Gastrocnemius medialis (tissue), 4 donors: ENCODE data around the gene CACUL1.

ENCODE experiments used
- POLR2A ChIP-seq, 2 donors: fragments of 450-650 bp; IDR thresholded peaks; one replicate each; pipeline ENCODE4 v1.6.1; 2017; ENCODE audit warnings: antibody characterized with exemption in 2 of 2, mild to moderate bottlenecking in 2 of 2, moderate library complexity in 2 of 2
- TF ChIP-seq, protein P1 (sequence below), 5 experiments: fragments of 450-650 bp in 3 of 5; fragments of 200-600 bp in 2 of 5; sonication (generic) in 2 of 5; IDR thresholded peaks in 4 of 5; conservative IDR thresholded peaks in 1 of 5; 1 replicate in 4 of 5; 2 replicates in 1 of 5; pipeline ENCODE4 v1.5.1; 2016 to 2019; ENCODE audit warnings: antibody characterized with exemption in 5 of 5, mild to moderate bottlenecking in 3 of 5, moderate library complexity in 3 of 5

DNA sequence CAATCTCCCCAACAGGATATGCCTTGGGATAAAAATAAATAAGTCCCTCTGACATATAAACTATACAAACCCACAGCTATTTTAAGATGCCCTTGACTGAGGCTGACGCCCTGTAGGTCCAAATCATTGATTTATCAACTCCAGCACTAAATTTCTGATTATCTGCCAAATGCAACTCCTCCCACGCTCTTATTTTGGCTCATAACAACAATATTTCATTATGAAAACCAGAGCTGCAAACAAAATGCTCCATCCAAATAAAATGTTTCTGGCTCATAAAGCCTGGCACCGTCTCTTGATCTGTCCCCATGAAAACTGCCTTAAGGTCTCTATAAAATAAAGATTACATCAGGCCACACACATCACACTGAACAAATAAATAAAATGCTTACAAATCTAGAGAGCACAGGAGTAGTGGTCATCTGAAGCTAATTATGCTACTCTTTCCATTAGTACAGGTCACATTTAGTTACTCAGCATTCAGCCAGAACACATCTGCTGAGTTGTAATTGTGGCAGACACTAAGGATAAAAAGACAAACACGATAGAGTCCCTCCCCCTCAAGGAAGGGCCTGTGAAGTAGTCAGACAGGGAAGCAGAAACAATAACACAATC is 28.8 kb downstream of the CACUL1 start:
- TF ChIP-seq, protein P1, sequence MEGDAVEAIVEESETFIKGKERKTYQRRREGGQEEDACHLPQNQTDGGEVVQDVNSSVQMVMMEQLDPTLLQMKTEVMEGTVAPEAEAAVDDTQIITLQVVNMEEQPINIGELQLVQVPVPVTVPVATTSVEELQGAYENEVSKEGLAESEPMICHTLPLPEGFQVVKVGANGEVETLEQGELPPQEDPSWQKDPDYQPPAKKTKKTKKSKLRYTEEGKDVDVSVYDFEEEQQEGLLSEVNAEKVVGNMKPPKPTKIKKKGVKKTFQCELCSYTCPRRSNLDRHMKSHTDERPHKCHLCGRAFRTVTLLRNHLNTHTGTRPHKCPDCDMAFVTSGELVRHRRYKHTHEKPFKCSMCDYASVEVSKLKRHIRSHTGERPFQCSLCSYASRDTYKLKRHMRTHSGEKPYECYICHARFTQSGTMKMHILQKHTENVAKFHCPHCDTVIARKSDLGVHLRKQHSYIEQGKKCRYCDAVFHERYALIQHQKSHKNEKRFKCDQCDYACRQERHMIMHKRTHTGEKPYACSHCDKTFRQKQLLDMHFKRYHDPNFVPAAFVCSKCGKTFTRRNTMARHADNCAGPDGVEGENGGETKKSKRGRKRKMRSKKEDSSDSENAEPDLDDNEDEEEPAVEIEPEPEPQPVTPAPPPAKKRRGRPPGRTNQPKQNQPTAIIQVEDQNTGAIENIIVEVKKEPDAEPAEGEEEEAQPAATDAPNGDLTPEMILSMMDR (IDR thresholded peaks at IDR 0.05 in 4 of 5, conservative IDR thresholded peaks at IDR 0.05 in 1 of 5): no peak
- no peak for TF ChIP-seq POLR2A (IDR thresholded peaks at IDR 0.05)
